Mammary epithelial cell (primary cell): ENCODE data around the gene GPR176.

Source experiments
- EZH2 ChIP-seq: IDR thresholded peaks from 2 replicates; pipeline ENCODE4 v1.6.1; 2012; ENCODE audit warnings: low read length, inconsistent platforms, borderline replicate concordance
- TF ChIP-seq, protein P1 (sequence below), 2 donors: IDR thresholded peaks in 1 of 2; conservative IDR thresholded peaks in 1 of 2; 2 replicates each; pipeline ENCODE4 v1.5.1; 2011 to 2012; ENCODE audit warnings: inconsistent platforms in 2 of 2, low read length in 2 of 2, mild to moderate bottlenecking in 2 of 2, control low read depth in 1 of 2, low read depth in 1 of 2; ENCODE audit not compliant: insufficient read depth in 1 of 2; ENCODE audit errors: extremely low read depth in 1 of 2

DNA sequence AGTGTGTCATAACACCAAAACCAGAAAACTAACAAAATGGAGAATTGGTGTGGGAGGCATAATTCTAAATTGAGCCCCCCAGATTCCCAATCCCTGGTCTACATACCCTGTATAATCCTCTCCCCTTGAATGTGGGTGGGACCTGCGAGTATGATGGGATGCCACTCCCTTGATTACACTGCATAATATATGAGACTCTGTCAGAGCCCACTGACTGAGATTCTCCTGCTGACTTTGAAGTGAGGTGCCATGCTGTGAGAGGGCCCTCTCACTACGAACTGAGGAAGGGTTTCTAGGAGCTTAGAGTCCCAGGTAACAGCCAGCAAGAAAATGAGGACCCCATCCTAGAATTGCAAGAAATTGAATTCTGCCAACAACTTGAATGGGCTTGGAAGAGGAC, 49.5 kb downstream of the GPR176 start:
- TF ChIP-seq, protein P1, sequence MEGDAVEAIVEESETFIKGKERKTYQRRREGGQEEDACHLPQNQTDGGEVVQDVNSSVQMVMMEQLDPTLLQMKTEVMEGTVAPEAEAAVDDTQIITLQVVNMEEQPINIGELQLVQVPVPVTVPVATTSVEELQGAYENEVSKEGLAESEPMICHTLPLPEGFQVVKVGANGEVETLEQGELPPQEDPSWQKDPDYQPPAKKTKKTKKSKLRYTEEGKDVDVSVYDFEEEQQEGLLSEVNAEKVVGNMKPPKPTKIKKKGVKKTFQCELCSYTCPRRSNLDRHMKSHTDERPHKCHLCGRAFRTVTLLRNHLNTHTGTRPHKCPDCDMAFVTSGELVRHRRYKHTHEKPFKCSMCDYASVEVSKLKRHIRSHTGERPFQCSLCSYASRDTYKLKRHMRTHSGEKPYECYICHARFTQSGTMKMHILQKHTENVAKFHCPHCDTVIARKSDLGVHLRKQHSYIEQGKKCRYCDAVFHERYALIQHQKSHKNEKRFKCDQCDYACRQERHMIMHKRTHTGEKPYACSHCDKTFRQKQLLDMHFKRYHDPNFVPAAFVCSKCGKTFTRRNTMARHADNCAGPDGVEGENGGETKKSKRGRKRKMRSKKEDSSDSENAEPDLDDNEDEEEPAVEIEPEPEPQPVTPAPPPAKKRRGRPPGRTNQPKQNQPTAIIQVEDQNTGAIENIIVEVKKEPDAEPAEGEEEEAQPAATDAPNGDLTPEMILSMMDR (conservative IDR thresholded peaks at IDR 0.05 in 1 of 2, IDR thresholded peaks at IDR 0.05 in 1 of 2; ENCODE audit: extremely low read depth in 1 of 2, insufficient read depth in 1 of 2, low read depth in 1 of 2, low read length in 2 of 2) = no peak
- no peak for TF ChIP-seq EZH2
